ENCODE measurements around the gene STMN1.

STMN1 gene

GRCh38 chr1:25932321-25932720 is 26.1 kb upstream of the STMN1 start:
- no peak for DNase-seq (ENCODE audit: low read depth)
- no peak for TF ChIP-seq POLR2A (IDR thresholded peaks at IDR 0.05; ENCODE audit: extremely low read depth, insufficient read length)
- TF ChIP-seq MAX (IDR thresholded peaks at IDR 0.05; ENCODE audit: low read depth, low read length), result no peak
- TF ChIP-seq MYC (IDR thresholded peaks at IDR 0.05; ENCODE audit: low read depth, low read length), result no peak
- TF ChIP-seq CTCF (IDR thresholded peaks at IDR 0.05; ENCODE audit: low read depth, low read length), result no peak
- H3K4me3 ChIP-seq (ENCODE audit: low read depth, low read length), result no peak overlapping the region

DNA sequence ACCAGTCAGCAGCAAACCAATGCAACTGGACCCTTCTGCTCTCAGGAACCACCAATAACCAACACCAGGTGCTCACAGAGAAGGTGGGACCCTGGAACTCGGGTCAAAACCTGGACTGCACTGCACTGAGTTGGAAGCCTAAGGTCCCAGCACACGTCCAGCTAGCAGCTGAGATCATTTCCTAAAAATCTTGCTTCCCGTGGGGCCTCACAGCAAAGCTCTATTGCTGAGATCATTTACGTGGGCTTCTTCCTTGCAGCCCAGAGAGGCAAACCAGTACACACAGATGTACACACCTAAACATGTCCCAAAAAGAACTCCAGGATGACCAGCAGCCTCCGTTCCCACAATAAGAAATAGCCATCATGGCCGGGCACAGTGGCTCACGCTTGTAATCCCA is 22.8 kb upstream of the STMN1 start:
- no peak for DNase-seq (ENCODE audit: low read depth)
- H3K4me3 ChIP-seq (ENCODE audit: low read depth, low read length), result no peak overlapping the region
- TF ChIP-seq MAX (IDR thresholded peaks at IDR 0.05; ENCODE audit: low read depth, low read length) (no peak), POLR2A (IDR thresholded peaks at IDR 0.05; ENCODE audit: extremely low read depth, insufficient read length) (no peak), CTCF (IDR thresholded peaks at IDR 0.05; ENCODE audit: low read depth, low read length) (no peak), MYC (IDR thresholded peaks at IDR 0.05; ENCODE audit: low read depth, low read length) (no peak)

DNA sequence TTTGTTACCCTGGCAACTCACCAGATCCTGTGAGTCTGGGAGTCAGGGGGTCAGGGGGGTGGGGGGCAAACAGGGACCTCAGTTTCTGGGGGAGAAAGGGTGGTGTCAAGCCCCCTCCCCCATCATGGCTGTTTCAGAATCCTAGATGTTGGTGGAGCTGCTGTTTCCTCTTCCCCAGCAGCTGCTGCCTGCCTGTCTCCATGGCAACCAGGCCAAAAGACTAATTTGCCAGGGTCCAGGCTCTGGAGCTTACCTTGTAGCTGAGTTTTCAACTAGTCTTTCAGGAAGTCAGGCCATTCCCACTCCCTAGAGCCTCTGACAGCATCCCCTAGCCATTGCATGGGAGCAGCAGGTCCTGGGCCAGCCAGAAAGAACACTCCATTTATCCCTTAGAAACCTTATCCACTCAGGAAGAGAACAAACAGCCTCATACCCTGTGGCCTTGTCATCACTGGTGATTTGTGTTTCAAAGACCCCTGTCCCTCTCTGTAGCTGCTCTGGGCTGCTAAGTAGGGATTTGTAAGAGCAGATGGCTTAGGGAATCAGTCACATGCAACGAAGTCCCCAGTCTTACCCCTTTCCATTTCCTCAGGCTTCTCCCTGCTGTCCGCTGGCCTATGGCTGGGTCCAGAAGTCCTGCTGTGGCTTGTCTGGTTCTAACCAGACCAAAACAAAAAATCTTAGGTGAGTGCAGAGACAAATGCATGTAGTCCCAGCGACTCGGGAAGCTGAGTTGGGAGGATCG is 21.5 kb upstream of the STMN1 start:
- no peak overlapping the region for H3K4me3 ChIP-seq (ENCODE audit: low read depth, low read length)
- no peak for TF ChIP-seq MAX (IDR thresholded peaks at IDR 0.05; ENCODE audit: low read depth, low read length)
- no peak for TF ChIP-seq CTCF (IDR thresholded peaks at IDR 0.05; ENCODE audit: low read depth, low read length)
- no peak for TF ChIP-seq POLR2A (IDR thresholded peaks at IDR 0.05; ENCODE audit: extremely low read depth, insufficient read length)
- no peak for TF ChIP-seq MYC (IDR thresholded peaks at IDR 0.05; ENCODE audit: low read depth, low read length)
- peak; percentile 19 for DNase-seq (ENCODE audit: low read depth)

- DNase-seq (ENCODE audit: low read depth), result no peak
- H3K4me3 ChIP-seq (ENCODE audit: low read depth, low read length), result no peak overlapping the region
- TF ChIP-seq POLR2A (IDR thresholded peaks at IDR 0.05; ENCODE audit: extremely low read depth, insufficient read length) (no peak), MYC (IDR thresholded peaks at IDR 0.05; ENCODE audit: low read depth, low read length) (no peak), MAX (IDR thresholded peaks at IDR 0.05; ENCODE audit: low read depth, low read length) (no peak), CTCF (IDR thresholded peaks at IDR 0.05; ENCODE audit: low read depth, low read length) (no peak)
Observed at GRCh38 chr1:25926731-25927496, 20.7 kb upstream of the STMN1 start.

GRCh38 chr1:25924454-25924853 is 18.2 kb upstream of the STMN1 start:
- no peak overlapping the region for H3K4me3 ChIP-seq (ENCODE audit: low read depth, low read length)
- peak; percentile 18 for DNase-seq (ENCODE audit: low read depth)
- TF ChIP-seq MAX (IDR thresholded peaks at IDR 0.05; ENCODE audit: low read depth, low read length) (no peak), CTCF (IDR thresholded peaks at IDR 0.05; ENCODE audit: low read depth, low read length) (no peak), POLR2A (IDR thresholded peaks at IDR 0.05; ENCODE audit: extremely low read depth, insufficient read length) (no peak), MYC (IDR thresholded peaks at IDR 0.05; ENCODE audit: low read depth, low read length) (no peak)
